SK-N-SH (cell line): ENCODE measurements around the gene TPBG. TPM values are rescaled to one million over a fixed set of nuclear protein-coding genes. Genes with fewer than 3 reads are reported as not detected.

Source experiments
- CTCF ChIA-PET: fragments of 300-600, 350-600 bp; formaldehyde crosslinking; extraction: SDS; loops from one replicate; lab custom pipeline; 2021; lab: Yijun Ruan, JAX
- POLR2A ChIA-PET: fragments of 350-600 bp; sonication (Branson Sonifier 250); formaldehyde crosslinking; extraction: SDS; loops from one replicate; lab custom pipeline; 2020; ENCODE audit warnings: antibody characterized with exemption, inconsistent platforms; lab: Yijun Ruan, JAX
- DNase-seq: peaks from one replicate; pipeline ENCODE4 v3.0.0; 2012
- H2AFZ ChIP-seq: fragments of 200-600 bp; sonication (generic); 2 replicates; pipeline ENCODE4 v1.8.1; 2016; ENCODE audit warnings: antibody characterized with exemption, mild to moderate bottlenecking, low read depth
- H3F3A ChIP-seq: fragments of 200-600 bp; sonication (generic); replicated peaks from 2 replicates; pipeline ENCODE3; 2016; ENCODE audit warnings: antibody characterized with exemption, mild to moderate bottlenecking; ENCODE audit not compliant: insufficient read depth
- H3K27ac ChIP-seq, 2 experiments: fragments of 200-500 bp in 1 of 2; fragments of 200-600 bp in 1 of 2; sonication (Bioruptor generic) in 1 of 2; sonication (generic), shearing (Covaris generic) in 1 of 2; 2 replicates each; pipeline versions ENCODE4 v1.5.1 to v1.6.1; 2014 to 2016; ENCODE audit warnings: low read depth in 2 of 2, inconsistent platforms in 1 of 2, low read length in 1 of 2, mild to moderate bottlenecking in 1 of 2, mixed read lengths in 1 of 2
- H3K27me3 ChIP-seq: fragments of 200-600 bp; sonication (generic), shearing (Covaris generic); 2 replicates; pipeline ENCODE4 v1.6.1; 2016; ENCODE audit warnings: mixed run types; ENCODE audit not compliant: insufficient read depth
- H3K36me3 ChIP-seq, 2 experiments: fragments of 200-500 bp in 1 of 2; fragments of 200-600 bp in 1 of 2; sonication (Bioruptor generic) in 1 of 2; sonication (generic) in 1 of 2; replicated peaks in 1 of 2; 2 replicates each; pipeline versions ENCODE3 to v1.5.1; 2014 to 2016; ENCODE audit warnings: low read length in 1 of 2, mild to moderate bottlenecking in 1 of 2; ENCODE audit not compliant: insufficient read depth in 2 of 2, control insufficient read depth in 1 of 2
- H3K4me1 ChIP-seq, 2 experiments: fragments of 200-500 bp in 1 of 2; fragments of 200-600 bp in 1 of 2; sonication (Bioruptor generic) in 1 of 2; sonication (generic), shearing (Covaris generic) in 1 of 2; 2 replicates each; pipeline versions ENCODE4 v1.5.1 to v1.6.1; 2014 to 2016; ENCODE audit warnings: low read depth in 1 of 2, low read length in 1 of 2, mixed run types in 1 of 2; ENCODE audit not compliant: insufficient read depth in 2 of 2, control insufficient read depth in 1 of 2
- H3K4me2 ChIP-seq: fragments of 200-600 bp; sonication (generic), shearing (Covaris generic); 2 replicates; pipeline ENCODE4 v1.6.1; 2017; ENCODE audit warnings: mixed run types
- H3K4me3 ChIP-seq, 2 experiments: fragments of 200-500 bp in 1 of 2; fragments of 200-600 bp in 1 of 2; sonication (Bioruptor generic) in 1 of 2; sonication (generic), shearing (Covaris generic) in 1 of 2; 2 replicates each; pipeline versions ENCODE4 v1.5.1 to v1.8.1; 2014 to 2016; ENCODE audit warnings: low read depth in 2 of 2, inconsistent platforms in 1 of 2, low read length in 1 of 2, mild to moderate bottlenecking in 1 of 2, mixed read lengths in 1 of 2, moderate library complexity in 1 of 2
- H3K79me2 ChIP-seq: fragments of 200-600 bp; sonication (generic); 2 replicates; pipeline ENCODE4 v1.8.1; 2017; ENCODE audit warnings: mild to moderate bottlenecking; ENCODE audit not compliant: insufficient read depth
- H3K9ac ChIP-seq: fragments of 200-600 bp; sonication (generic); 2 replicates; pipeline ENCODE4 v1.6.1; 2017; ENCODE audit warnings: mixed run types
- H3K9me2 ChIP-seq: fragments of 200-600 bp; sonication (generic); 2 replicates; pipeline ENCODE4 v1.6.1; 2017; ENCODE audit warnings: mixed run types
- H3K9me3 ChIP-seq: fragments of 200-600 bp; sonication (generic); 2 replicates; pipeline ENCODE4 v1.6.1; 2017; ENCODE audit warnings: mixed run types, mild to moderate bottlenecking, moderate library complexity
- H4K20me1 ChIP-seq: fragments of 200-600 bp; sonication (generic); 2 replicates; pipeline ENCODE4 v1.6.1; 2017; ENCODE audit warnings: mild to moderate bottlenecking, mixed run types; ENCODE audit not compliant: insufficient read depth
- ELF1 ChIP-seq: IDR thresholded peaks from 2 replicates; pipeline ENCODE4 v1.4.0; 2012
- EP300 ChIP-seq, 2 experiments: IDR thresholded peaks; 2 replicates each; pipeline versions ENCODE4 v1.4.0 to v1.6.1; 2012; ENCODE audit warnings: borderline replicate concordance in 1 of 2, low read depth in 1 of 2, low read length in 1 of 2
- EZH2phosphoT487 ChIP-seq: fragments of 200-600 bp; sonication (generic); IDR thresholded peaks from 2 replicates; pipeline ENCODE4 v1.6.1; 2017; ENCODE audit warnings: low read depth, mixed run types, mild to moderate bottlenecking, antibody characterized with exemption, moderate library complexity, borderline replicate concordance
- FOXM1 ChIP-seq: IDR thresholded peaks from 2 replicates; pipeline ENCODE4 v1.4.0; 2012; ENCODE audit warnings: low read depth, mild to moderate bottlenecking
- GABPA ChIP-seq: IDR thresholded peaks from 2 replicates; pipeline ENCODE4 v1.4.0; 2012; ENCODE audit warnings: low read depth, mild to moderate bottlenecking
- GATA2 ChIP-seq: sonication (generic); formaldehyde crosslinking; IDR thresholded peaks from 2 replicates; pipeline ENCODE4 v1.5.0; 2020; ENCODE audit warnings: mild to moderate bottlenecking, missing genetic modification reagents
- JUND ChIP-seq: IDR thresholded peaks from 2 replicates; pipeline ENCODE4 v1.4.0; 2012
- MXI1 ChIP-seq: IDR thresholded peaks from 2 replicates; pipeline ENCODE4 v1.6.1; 2012; ENCODE audit warnings: mild to moderate bottlenecking, low read depth, low read length, improper control_type of control experiment
- NFIC ChIP-seq: IDR thresholded peaks from 2 replicates; pipeline ENCODE4 v1.4.0; 2012; ENCODE audit warnings: borderline replicate concordance
- NRF1 ChIP-seq: IDR thresholded peaks from 2 replicates; pipeline ENCODE4 v1.6.1; 2012; ENCODE audit warnings: low read depth, mild to moderate bottlenecking, low read length
- RAD21 ChIP-seq: IDR thresholded peaks from 2 replicates; pipeline ENCODE4 v1.6.1; 2012; ENCODE audit warnings: mild to moderate bottlenecking, low read length
- RCOR1 ChIP-seq: fragments of 150-350 bp; IDR thresholded peaks from 2 replicates; pipeline ENCODE4 v1.6.1; 2017; ENCODE audit warnings: antibody characterized with exemption, low read length
- RFX5 ChIP-seq: IDR thresholded peaks from 2 replicates; pipeline ENCODE4 v1.6.1; 2012; ENCODE audit warnings: mild to moderate bottlenecking, improper control_type of control experiment, low read length
- RXRA ChIP-seq: IDR thresholded peaks from 2 replicates; pipeline ENCODE4 v1.4.0; 2012; ENCODE audit warnings: low read depth, mild to moderate bottlenecking, borderline replicate concordance
- TAF1 ChIP-seq: IDR thresholded peaks from 2 replicates; pipeline ENCODE4 v1.6.1; 2012; ENCODE audit warnings: low read depth, mild to moderate bottlenecking, low read length, moderate library complexity, borderline replicate concordance
- TCF12 ChIP-seq: IDR thresholded peaks from 2 replicates; pipeline ENCODE4 v1.4.0; 2012
- WGBS: methylation state at CpG from one replicate; pipeline ENCODE4 v1.1.6; 2017; ENCODE audit warnings: low lambda C conversion rate; 5-methylcytosine and 5-hydroxymethylcytosine counted together
- polyA plus RNA-seq, 3 experiments: library from polyadenylated mRNA; depleted of rRNA; stranded (reverse); fragments of >200 nt; gene quantifications; 2 replicates each; pipeline ENCODE4 v1.2.3, GENCODE V29; 2012
- TF ChIP-seq, protein P1 (sequence below): IDR thresholded peaks from 2 replicates; pipeline ENCODE4 v1.4.0; 2012; ENCODE audit warnings: low read depth, borderline replicate concordance
- TF ChIP-seq, protein P2 (sequence below): fragments of 200-600 bp; sonication (generic); IDR thresholded peaks from 2 replicates; pipeline ENCODE4 v1.6.1; 2017; ENCODE audit warnings: antibody characterized with exemption, mild to moderate bottlenecking, moderate library complexity
- TF ChIP-seq, protein P3 (sequence below): IDR thresholded peaks from 2 replicates; pipeline ENCODE4; 2012
- TF ChIP-seq, protein P4 (sequence below): IDR thresholded peaks from 2 replicates; pipeline ENCODE4 v1.4.0; 2012; ENCODE audit warnings: low read depth, borderline replicate concordance

Gene TPBG
- polyA plus RNA-seq, 1 of the 3 experiments (the other 2 are of a cell fraction): 128 TPM

DNA sequence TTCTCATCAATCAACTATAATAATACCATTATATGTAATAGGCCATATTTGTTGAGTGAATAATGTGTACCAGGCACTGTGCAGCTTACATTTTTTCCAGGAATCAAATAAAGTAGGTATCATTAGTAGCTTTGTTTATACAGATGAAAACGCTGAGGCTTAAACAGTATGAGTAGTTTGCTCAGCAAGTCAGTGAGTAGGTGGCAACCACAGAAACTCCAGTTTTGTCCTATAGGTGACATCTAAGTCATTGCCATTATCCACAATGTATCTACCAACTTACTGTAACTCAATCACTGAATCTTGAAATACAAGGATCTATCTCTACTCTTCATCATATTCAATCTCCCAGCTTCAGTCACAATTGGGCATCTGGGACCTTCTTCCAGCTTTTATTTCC lies 29.8 kb upstream of the TPBG start:
- Histone ChIP-seq H3K79me2 (no peaks in the 10 kb centered on the region), H3K9ac (no peak overlapping the region), H3K9me3 (no peaks in the 10 kb centered on the region), H3K36me3 (no peaks in the 10 kb centered on the region), H3K9me2 (no peaks in the 10 kb centered on the region), H3K27me3 (no peaks in the 10 kb centered on the region), H3K4me3 (no peak overlapping the region), H3K4me2 (no peak overlapping the region), H3K4me1 (0 out of 4 replicates have a peak, but pooled peaks cover 0 to 9% of the 10 kb centered on the region in 2 experiments), H2AFZ (no peak overlapping the region), H3F3A (no peaks in the 10 kb centered on the region), H4K20me1 (no peaks in the 10 kb centered on the region), H3K27ac (no peak overlapping the region)
- no peak for DNase-seq
- ChIA-PET CTCF (no interaction called here), POLR2A (no interaction called here)
- TF ChIP-seq EZH2phosphoT487 (no peak), EP300 (IDR thresholded peaks at IDR 0.05; ENCODE audit: borderline replicate concordance in 1 of 2, low read depth in 1 of 2, low read length in 1 of 2) (no peak), JUND (no peak), RAD21 (no peak), NRF1 (no peak), RCOR1 (no peak), RXRA (no peak), GABPA (no peak), TAF1 (no peak), MXI1 (no peak), ELF1 (no peak)
- TF ChIP-seq, protein P1, sequence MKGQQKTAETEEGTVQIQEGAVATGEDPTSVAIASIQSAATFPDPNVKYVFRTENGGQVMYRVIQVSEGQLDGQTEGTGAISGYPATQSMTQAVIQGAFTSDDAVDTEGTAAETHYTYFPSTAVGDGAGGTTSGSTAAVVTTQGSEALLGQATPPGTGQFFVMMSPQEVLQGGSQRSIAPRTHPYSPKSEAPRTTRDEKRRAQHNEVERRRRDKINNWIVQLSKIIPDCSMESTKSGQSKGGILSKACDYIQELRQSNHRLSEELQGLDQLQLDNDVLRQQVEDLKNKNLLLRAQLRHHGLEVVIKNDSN: no peak
- TF ChIP-seq, protein P2, sequence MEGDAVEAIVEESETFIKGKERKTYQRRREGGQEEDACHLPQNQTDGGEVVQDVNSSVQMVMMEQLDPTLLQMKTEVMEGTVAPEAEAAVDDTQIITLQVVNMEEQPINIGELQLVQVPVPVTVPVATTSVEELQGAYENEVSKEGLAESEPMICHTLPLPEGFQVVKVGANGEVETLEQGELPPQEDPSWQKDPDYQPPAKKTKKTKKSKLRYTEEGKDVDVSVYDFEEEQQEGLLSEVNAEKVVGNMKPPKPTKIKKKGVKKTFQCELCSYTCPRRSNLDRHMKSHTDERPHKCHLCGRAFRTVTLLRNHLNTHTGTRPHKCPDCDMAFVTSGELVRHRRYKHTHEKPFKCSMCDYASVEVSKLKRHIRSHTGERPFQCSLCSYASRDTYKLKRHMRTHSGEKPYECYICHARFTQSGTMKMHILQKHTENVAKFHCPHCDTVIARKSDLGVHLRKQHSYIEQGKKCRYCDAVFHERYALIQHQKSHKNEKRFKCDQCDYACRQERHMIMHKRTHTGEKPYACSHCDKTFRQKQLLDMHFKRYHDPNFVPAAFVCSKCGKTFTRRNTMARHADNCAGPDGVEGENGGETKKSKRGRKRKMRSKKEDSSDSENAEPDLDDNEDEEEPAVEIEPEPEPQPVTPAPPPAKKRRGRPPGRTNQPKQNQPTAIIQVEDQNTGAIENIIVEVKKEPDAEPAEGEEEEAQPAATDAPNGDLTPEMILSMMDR: no peak
- TF ChIP-seq, protein P3, sequence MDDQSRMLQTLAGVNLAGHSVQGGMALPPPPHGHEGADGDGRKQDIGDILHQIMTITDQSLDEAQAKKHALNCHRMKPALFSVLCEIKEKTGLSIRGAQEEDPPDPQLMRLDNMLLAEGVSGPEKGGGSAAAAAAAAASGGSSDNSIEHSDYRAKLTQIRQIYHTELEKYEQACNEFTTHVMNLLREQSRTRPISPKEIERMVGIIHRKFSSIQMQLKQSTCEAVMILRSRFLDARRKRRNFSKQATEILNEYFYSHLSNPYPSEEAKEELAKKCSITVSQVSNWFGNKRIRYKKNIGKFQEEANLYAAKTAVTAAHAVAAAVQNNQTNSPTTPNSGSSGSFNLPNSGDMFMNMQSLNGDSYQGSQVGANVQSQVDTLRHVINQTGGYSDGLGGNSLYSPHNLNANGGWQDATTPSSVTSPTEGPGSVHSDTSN: no peak
- WGBS: 89% methylated on average over 1 of the region's 1 CpG

DNA sequence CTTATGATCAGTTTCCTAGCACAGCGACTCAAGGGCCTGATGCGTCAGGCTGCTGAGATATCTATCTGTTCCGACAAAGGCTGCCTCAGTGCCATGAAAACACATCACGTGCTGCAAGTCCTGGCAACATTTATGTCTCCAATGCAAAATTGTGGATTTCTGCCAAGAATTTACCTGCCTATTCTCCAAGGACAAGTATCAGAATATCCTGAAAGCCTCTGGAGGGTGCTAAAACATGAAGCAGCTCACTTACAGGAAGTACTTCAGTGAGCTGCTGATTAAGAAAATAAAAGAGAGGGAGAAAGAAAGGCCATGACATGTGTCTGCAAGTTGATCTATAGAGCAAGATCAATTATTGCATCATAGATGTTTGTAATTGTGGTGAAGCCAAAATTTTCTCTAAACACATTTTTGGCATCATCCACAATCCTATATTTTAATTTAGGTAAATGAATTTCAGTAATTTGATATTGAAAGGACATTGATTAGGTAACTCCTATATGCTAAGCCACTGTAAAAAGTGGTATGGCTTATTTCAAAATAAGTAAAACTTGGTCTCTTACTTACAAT lies 25.8 kb upstream of the TPBG start:
- DNase-seq: no peak
- no peaks in the 10 kb centered on the region for H3K9me3 ChIP-seq
- CTCF ChIA-PET: interaction anchor here (1.5 kb wide), 1 partner anchor 67 kb away, joined by 3 read pairs; no protein-coding TSS in a partner anchor
- H3K4me2 ChIP-seq: no peak overlapping the region
- H3K4me1 ChIP-seq: no peaks in the 10 kb centered on the region
- H2AFZ ChIP-seq: no peak overlapping the region
- no peak overlapping the region for H3K27ac ChIP-seq
- H3K79me2 ChIP-seq: no peaks in the 10 kb centered on the region
- no peaks in the 10 kb centered on the region for H3K36me3 ChIP-seq
- no peaks in the 10 kb centered on the region for H4K20me1 ChIP-seq
- no peaks in the 10 kb centered on the region for H3K27me3 ChIP-seq
- no peaks in the 10 kb centered on the region for H3K9me2 ChIP-seq
- POLR2A ChIA-PET: no interaction called here
- no peak overlapping the region for H3K4me3 ChIP-seq
- H3F3A ChIP-seq: no peaks in the 10 kb centered on the region
- no peak overlapping the region for H3K9ac ChIP-seq
- WGBS: 91% methylated on average over 4 of the region's 4 CpGs
- TF ChIP-seq, protein P2: no peak
- no peak for TF ChIP-seq FOXM1
- TF ChIP-seq, protein P4, sequence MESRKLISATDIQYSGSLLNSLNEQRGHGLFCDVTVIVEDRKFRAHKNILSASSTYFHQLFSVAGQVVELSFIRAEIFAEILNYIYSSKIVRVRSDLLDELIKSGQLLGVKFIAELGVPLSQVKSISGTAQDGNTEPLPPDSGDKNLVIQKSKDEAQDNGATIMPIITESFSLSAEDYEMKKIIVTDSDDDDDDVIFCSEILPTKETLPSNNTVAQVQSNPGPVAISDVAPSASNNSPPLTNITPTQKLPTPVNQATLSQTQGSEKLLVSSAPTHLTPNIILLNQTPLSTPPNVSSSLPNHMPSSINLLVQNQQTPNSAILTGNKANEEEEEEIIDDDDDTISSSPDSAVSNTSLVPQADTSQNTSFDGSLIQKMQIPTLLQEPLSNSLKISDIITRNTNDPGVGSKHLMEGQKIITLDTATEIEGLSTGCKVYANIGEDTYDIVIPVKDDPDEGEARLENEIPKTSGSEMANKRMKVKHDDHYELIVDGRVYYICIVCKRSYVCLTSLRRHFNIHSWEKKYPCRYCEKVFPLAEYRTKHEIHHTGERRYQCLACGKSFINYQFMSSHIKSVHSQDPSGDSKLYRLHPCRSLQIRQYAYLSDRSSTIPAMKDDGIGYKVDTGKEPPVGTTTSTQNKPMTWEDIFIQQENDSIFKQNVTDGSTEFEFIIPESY: no peak
- no peak for TF ChIP-seq NRF1
- TF ChIP-seq, protein P1: no peak
- no peak for TF ChIP-seq RXRA
- TF ChIP-seq JUND: no peak
- no peak for TF ChIP-seq TCF12
- no peak for TF ChIP-seq GATA2 (CRISPR knock-in tag)
- TF ChIP-seq NFIC: no peak
- no peak for TF ChIP-seq RFX5
